ENCODE measurements around the gene FADS6. TPM values are rescaled to one million over a fixed set of nuclear protein-coding genes. Genes with fewer than 3 reads are reported as not detected.

The FADS6 gene
- total and polyA plus RNA-seq, 4 experiments from 2014 or later: not detected

GRCh38 chr17:74836691-74837467, 56.6 kb downstream of the FADS6 start:
- no peaks in the 10 kb centered on the region for H3K9me3 ChIP-seq (ENCODE audit: control insufficient read depth in 1 of 2, low read length in 2 of 2)
- H3K27ac ChIP-seq (ENCODE audit: low read depth, low read length): no peak overlapping the region
- intact Hi-C loops (cut with micrococcal nuclease): no loop called here
- Mint-ChIP-seq H3K9me3 (peaks cover 0 to 1% (median 0%) of the 10 kb centered on the region in 8 donors), H3K27ac (no peak overlapping the region), H3K36me3 (peaks cover 37 to 42% of the 10 kb centered on the region in 2 donors), H3K4me3 (no peak overlapping the region), H3K4me1 (peaks cover 6 to 20% (median 11%) of the 10 kb centered on the region in 4 donors), H3K27me3 (peaks cover 3 to 5% of the 10 kb centered on the region in 2 donors)
- DNase-seq: peak in 1 of 5 donors; percentile 16
- H3K4me3 ChIP-seq (ENCODE audit: low read length in 2 of 2): no peak overlapping the region
- peaks cover 9% of the 10 kb centered on the region for H3K36me3 ChIP-seq (ENCODE audit: insufficient read depth, low read length)
- ChIA-PET CTCF (ENCODE audit: partially characterized antibody) (no interaction called here), POLR2A (ENCODE audit: partially characterized antibody) (no interaction called here)
- H3K27me3 ChIP-seq (ENCODE audit: insufficient read depth, low read length): no peaks in the 10 kb centered on the region
- H3K4me1 ChIP-seq (ENCODE audit: insufficient read depth, low read length): no peaks in the 10 kb centered on the region

DNA sequence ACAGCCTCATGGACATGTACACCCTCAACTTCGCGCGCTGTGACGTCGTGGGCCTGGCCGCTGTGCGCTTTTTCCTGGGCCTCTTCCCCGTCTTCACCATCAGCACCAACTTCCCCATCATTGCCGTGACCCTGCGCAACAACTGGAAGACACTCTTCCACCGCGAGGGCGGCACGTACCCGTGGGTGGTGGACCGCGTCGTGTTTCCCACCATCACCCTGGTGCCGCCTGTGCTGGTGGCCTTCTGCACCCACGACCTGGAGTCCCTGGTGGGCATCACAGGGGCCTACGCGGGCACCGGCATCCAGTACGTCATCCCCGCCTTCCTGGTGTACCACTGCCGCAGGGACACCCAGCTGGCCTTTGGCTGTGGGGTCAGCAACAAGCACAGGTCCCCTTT, 57.2 kb downstream of the FADS6 start:
- H3K4me3 Mint-ChIP-seq: no peak overlapping the region
- intact Hi-C loops (cut with micrococcal nuclease): no loop called here
- peaks cover 9% of the 10 kb centered on the region for H3K36me3 ChIP-seq (ENCODE audit: insufficient read depth, low read length)

DNA sequence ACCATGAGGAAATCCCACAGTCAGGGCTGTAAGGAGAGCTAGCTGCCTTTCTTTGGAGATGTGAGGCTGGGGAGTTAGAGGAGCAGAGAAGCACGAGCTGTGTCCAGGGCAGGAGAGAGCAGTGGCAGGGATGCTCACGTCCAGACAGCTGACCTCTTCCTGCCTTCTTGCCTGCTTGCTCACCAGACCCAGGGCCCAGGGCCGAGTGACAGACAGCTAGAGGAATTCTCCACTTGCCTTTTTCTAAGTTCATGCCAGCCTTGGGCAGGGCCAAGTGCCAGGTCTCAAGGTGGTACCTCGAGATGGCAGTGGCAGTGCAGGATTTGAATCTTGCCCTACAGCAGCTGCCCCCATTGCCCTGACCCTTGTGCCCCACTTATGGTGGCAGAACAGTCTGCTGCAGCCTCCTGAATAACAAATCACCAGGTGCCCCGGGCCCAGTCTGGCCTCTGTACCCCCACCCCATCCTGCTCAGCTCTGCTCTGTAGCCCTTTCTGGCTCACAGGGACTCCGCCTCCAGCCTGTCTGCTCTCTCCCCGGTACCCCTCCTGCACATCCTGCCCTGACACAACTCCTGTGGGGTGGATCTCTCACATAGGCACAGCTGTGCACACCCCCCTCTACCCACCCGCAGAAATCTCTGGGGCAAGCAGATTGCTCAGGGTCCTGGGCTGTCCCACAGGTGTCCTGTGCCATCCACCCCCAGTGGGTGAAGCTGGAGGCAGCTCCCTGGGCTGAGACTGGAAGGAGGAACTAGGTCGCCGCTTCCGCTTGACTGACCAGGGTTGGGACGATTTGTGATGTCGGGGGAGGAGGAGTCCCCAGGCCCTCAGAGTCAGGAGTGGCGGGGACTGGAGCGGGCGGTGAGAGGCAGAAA, 59.7 kb downstream of the FADS6 start:
- H3K4me1 Mint-ChIP-seq: no peaks in the 10 kb centered on the region
- Histone ChIP-seq H3K9me3 (ENCODE audit: control insufficient read depth in 1 of 2, low read length in 2 of 2) (no peaks in the 10 kb centered on the region), H3K36me3 (ENCODE audit: insufficient read depth, low read length) (peaks cover 12% of the 10 kb centered on the region), H3K27ac (ENCODE audit: low read depth, low read length) (no peak overlapping the region), H3K4me1 (ENCODE audit: insufficient read depth, low read length) (no peaks in the 10 kb centered on the region), H3K4me3 (ENCODE audit: low read length in 2 of 2) (no peak overlapping the region), H3K27me3 (ENCODE audit: insufficient read depth, low read length) (no peaks in the 10 kb centered on the region)
- intact Hi-C loops (cut with micrococcal nuclease): no loop called here
- ChIA-PET CTCF (ENCODE audit: partially characterized antibody) (interaction anchor here (0.9 kb wide), 1 partner anchor 42 kb away, joined by 3 read pairs; no protein-coding TSS in a partner anchor), POLR2A (ENCODE audit: partially characterized antibody) (no interaction called here)
- DNase-seq: peak in 1 of 5 donors; percentile 16
- H3K27ac Mint-ChIP-seq: no peak overlapping the region
- peaks cover 36 to 52% of the 10 kb centered on the region in 2 donors for H3K36me3 Mint-ChIP-seq
- H3K9me3 Mint-ChIP-seq: no peaks in the 10 kb centered on the region
- H3K4me3 Mint-ChIP-seq: no peak overlapping the region
- H3K27me3 Mint-ChIP-seq: no peaks in the 10 kb centered on the region

More for the DNA sequence above, 57.2 kb downstream of the FADS6 start:
- H3K9me3 Mint-ChIP-seq: peaks cover 0 to 1% (median 0%) of the 10 kb centered on the region in 8 donors
- peaks cover 1 to 2% of the 10 kb centered on the region in 2 donors for H3K27me3 Mint-ChIP-seq
- no peak for DNase-seq
- no peak overlapping the region for H3K27ac Mint-ChIP-seq
- Histone ChIP-seq H3K27ac (ENCODE audit: low read depth, low read length) (no peak overlapping the region), H3K4me1 (ENCODE audit: insufficient read depth, low read length) (no peaks in the 10 kb centered on the region), H3K27me3 (ENCODE audit: insufficient read depth, low read length) (no peaks in the 10 kb centered on the region), H3K9me3 (ENCODE audit: control insufficient read depth in 1 of 2, low read length in 2 of 2) (no peaks in the 10 kb centered on the region), H3K4me3 (ENCODE audit: low read length in 2 of 2) (no peak overlapping the region)
- peaks cover 4 to 13% (median 8%) of the 10 kb centered on the region in 4 donors for H3K4me1 Mint-ChIP-seq
- CTCF ChIA-PET (ENCODE audit: partially characterized antibody): no interaction called here
- POLR2A ChIA-PET (ENCODE audit: partially characterized antibody): no interaction called here
- peaks cover 36 to 44% of the 10 kb centered on the region in 2 donors for H3K36me3 Mint-ChIP-seq

DNA sequence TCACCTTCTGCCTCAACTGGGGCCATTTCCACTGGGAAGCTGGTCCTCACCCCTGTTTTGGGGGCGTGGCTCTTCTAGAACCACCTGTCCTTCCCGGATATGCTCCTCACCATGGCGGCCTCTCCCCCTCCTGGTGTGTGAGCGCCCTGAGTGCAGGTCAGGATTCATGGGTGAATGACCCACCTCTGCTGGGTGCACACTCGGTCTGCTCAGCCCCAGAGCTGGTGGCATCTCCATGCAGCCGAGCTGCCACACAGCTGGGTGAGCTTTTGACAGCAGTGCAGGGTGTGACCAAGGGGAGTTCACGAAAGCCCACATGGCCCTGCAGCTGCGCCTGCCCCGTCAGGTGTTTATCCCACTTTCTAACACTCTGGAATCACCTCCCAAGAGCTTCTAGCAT, 61.0 kb downstream of the FADS6 start:
- H3K27ac ChIP-seq (ENCODE audit: low read depth, low read length): no peak overlapping the region
- H3K4me3 ChIP-seq (ENCODE audit: low read length in 2 of 2): no peak overlapping the region
- intact Hi-C loops (cut with micrococcal nuclease): no loop called here
- no peaks in the 10 kb centered on the region for H3K9me3 ChIP-seq (ENCODE audit: control insufficient read depth in 1 of 2, low read length in 2 of 2)
- no peaks in the 10 kb centered on the region for H3K4me1 Mint-ChIP-seq
- H3K9me3 Mint-ChIP-seq: no peaks in the 10 kb centered on the region
- H3K4me1 ChIP-seq (ENCODE audit: insufficient read depth, low read length): no peaks in the 10 kb centered on the region
- H3K27me3 Mint-ChIP-seq: no peaks in the 10 kb centered on the region
- no peak overlapping the region for H3K4me3 Mint-ChIP-seq
- peaks cover 37 to 50% of the 10 kb centered on the region in 2 donors for H3K36me3 Mint-ChIP-seq
- peaks cover 12% of the 10 kb centered on the region for H3K36me3 ChIP-seq (ENCODE audit: insufficient read depth, low read length)
- peak in 1 of 5 donors; percentile 24 for DNase-seq
- H3K27me3 ChIP-seq (ENCODE audit: insufficient read depth, low read length): no peaks in the 10 kb centered on the region
- CTCF ChIA-PET (ENCODE audit: partially characterized antibody): no interaction called here
- H3K27ac Mint-ChIP-seq: no peak overlapping the region
- POLR2A ChIA-PET (ENCODE audit: partially characterized antibody): interaction anchor here (1.3 kb wide), 1 partner anchor 41 kb away, joined by 3 read pairs; no protein-coding TSS in a partner anchor

DNA sequence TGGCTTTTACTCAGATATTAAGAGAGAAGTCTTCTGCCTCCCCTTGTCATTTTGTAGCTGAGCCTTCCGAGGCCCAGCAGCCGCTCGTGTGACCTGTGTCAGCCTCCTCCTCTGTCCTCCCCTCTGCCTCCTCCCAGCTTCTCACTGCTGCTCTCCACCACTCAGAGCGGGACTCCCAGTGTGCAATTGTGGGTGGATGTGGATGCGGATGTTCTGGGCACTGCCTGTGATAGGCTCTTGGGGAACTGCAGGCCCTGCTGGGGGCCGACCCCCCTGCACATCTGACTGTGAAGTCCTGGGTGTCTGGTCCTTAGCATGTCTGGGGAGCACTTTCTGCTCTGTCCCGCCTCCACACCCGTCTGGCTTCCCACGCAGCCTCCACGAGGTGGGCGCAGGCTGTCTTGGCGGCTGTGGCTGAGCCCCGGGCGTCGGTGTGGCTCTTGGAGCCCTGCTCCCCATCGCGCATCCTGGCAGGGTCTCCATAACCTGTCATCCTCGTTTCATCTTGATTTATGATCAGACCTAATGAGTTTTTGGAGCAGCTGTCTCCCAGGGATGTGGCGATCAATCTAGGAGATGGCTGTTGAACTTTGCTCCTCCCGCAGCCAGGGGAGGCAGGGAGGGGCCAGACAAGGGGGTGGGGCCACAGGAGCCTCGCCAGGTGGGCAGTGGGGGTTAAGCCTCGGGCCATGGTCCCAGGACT, 61.8 kb downstream of the FADS6 start:
- Mint-ChIP-seq H3K27ac (no peak overlapping the region), H3K36me3 (peaks cover 34 to 46% of the 10 kb centered on the region in 2 donors), H3K27me3 (no peaks in the 10 kb centered on the region), H3K4me1 (no peaks in the 10 kb centered on the region), H3K9me3 (no peaks in the 10 kb centered on the region), H3K4me3 (no peak overlapping the region)
- H3K36me3 ChIP-seq (ENCODE audit: insufficient read depth, low read length): peaks cover 12% of the 10 kb centered on the region
- intact Hi-C loops (cut with micrococcal nuclease): no loop called here
- H3K9me3 ChIP-seq (ENCODE audit: control insufficient read depth in 1 of 2, low read length in 2 of 2): no peaks in the 10 kb centered on the region
- no peaks in the 10 kb centered on the region for H3K27me3 ChIP-seq (ENCODE audit: insufficient read depth, low read length)
- DNase-seq: no peak
- no peak overlapping the region for H3K27ac ChIP-seq (ENCODE audit: low read depth, low read length)
- POLR2A ChIA-PET (ENCODE audit: partially characterized antibody): interaction anchor here (1.3 kb wide), 1 partner anchor 40 kb away, joined by 3 read pairs; no protein-coding TSS in a partner anchor
- no peak overlapping the region for H3K4me3 ChIP-seq (ENCODE audit: low read length in 2 of 2)
- H3K4me1 ChIP-seq (ENCODE audit: insufficient read depth, low read length): no peaks in the 10 kb centered on the region
- CTCF ChIA-PET (ENCODE audit: partially characterized antibody): no interaction called here

DNA sequence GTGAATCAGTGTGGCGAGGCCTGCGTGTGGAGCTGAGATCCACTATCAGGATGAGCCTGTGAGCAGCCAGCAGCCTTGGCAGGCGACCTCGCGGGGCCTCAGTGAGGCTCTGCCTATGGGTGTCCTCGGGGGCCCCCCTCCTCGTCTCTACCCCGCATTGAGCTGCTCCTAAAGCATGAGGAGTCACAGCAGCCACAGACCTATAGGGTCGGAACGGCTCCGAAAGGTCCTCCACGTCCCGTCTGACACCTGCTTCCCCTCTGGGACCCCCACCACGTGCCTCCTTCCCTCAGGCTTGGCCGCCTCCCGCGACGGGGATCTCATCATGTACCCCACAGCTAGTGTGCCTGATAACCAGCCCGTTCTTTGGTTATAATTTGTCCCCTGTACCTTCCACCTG, 62.6 kb downstream of the FADS6 start:
- no peak for DNase-seq
- Histone ChIP-seq H3K4me3 (ENCODE audit: low read length in 2 of 2) (no peak overlapping the region), H3K9me3 (ENCODE audit: control insufficient read depth in 1 of 2, low read length in 2 of 2) (no peaks in the 10 kb centered on the region), H3K27me3 (ENCODE audit: insufficient read depth, low read length) (no peaks in the 10 kb centered on the region), H3K4me1 (ENCODE audit: insufficient read depth, low read length) (no peaks in the 10 kb centered on the region), H3K36me3 (ENCODE audit: insufficient read depth, low read length) (peaks cover 9% of the 10 kb centered on the region), H3K27ac (ENCODE audit: low read depth, low read length) (no peak overlapping the region)
- ChIA-PET POLR2A (ENCODE audit: partially characterized antibody) (no interaction called here), CTCF (ENCODE audit: partially characterized antibody) (no interaction called here)
- intact Hi-C loops (cut with micrococcal nuclease): no loop called here
- Mint-ChIP-seq H3K27ac (no peak overlapping the region), H3K4me3 (no peak overlapping the region), H3K27me3 (no peaks in the 10 kb centered on the region), H3K4me1 (no peaks in the 10 kb centered on the region), H3K36me3 (peaks cover 27 to 39% of the 10 kb centered on the region in 2 donors), H3K9me3 (no peaks in the 10 kb centered on the region)

- Histone ChIP-seq H3K27ac (ENCODE audit: low read depth, low read length) (no peak overlapping the region), H3K4me1 (ENCODE audit: insufficient read depth, low read length) (no peaks in the 10 kb centered on the region), H3K36me3 (ENCODE audit: insufficient read depth, low read length) (peaks cover 4% of the 10 kb centered on the region), H3K4me3 (ENCODE audit: low read length in 2 of 2) (no peak overlapping the region), H3K9me3 (ENCODE audit: control insufficient read depth in 1 of 2, low read length in 2 of 2) (no peaks in the 10 kb centered on the region), H3K27me3 (ENCODE audit: insufficient read depth, low read length) (no peaks in the 10 kb centered on the region)
- intact Hi-C loops (cut with micrococcal nuclease): no loop called here
- Mint-ChIP-seq H3K9me3 (no peaks in the 10 kb centered on the region), H3K27ac (no peak overlapping the region), H3K4me1 (no peaks in the 10 kb centered on the region), H3K27me3 (no peaks in the 10 kb centered on the region), H3K36me3 (peaks cover 17 to 44% of the 10 kb centered on the region in 2 donors), H3K4me3 (no peak overlapping the region)
- CTCF ChIA-PET (ENCODE audit: partially characterized antibody): no interaction called here
- DNase-seq: no peak
- POLR2A ChIA-PET (ENCODE audit: partially characterized antibody): interaction anchor here (0.6 kb wide), 1 partner anchor 16 kb away, joined by 3 read pairs; no protein-coding TSS in a partner anchor
Measured at GRCh38 chr17:74827800-74828199, 65.6 kb downstream of the FADS6 start.

Data from CD4-positive, alpha-beta memory T cell (primary cell).